CD4-positive, alpha-beta memory T cell (primary cell): Measurements from ENCODE around the gene BRWD1. TPM values are rescaled to one million over a fixed set of nuclear protein-coding genes. Genes with fewer than 3 reads are reported as not detected.

ENCODE experiments used
- CTCF ChIA-PET: fragments of 350-600 bp; sonication (Branson Sonifier 250); formaldehyde crosslinking; loops from one replicate; lab custom pipeline; 2021; ENCODE audit warnings: inconsistent platforms; ENCODE audit not compliant: partially characterized antibody; lab: Charles Lee
- POLR2A ChIA-PET: fragments of 350-600 bp; sonication (Branson Sonifier 250); formaldehyde crosslinking; loops from one replicate; lab custom pipeline; 2021; ENCODE audit not compliant: partially characterized antibody; lab: Charles Lee
- DNase-seq, 5 donors: peaks; one replicate each; pipeline versions ENCODE4 v3.0.0 to v3.0.0-alpha.2; 2020 to 2022; ENCODE audit warnings: mixed read lengths in 1 of 5
- H3K27ac ChIP-seq: one replicate; pipeline ENCODE4 v1.7.0; 2013; ENCODE audit warnings: low read depth, low read length
- H3K27me3 ChIP-seq: 2 replicates; pipeline ENCODE4 v1.7.0; 2013; ENCODE audit warnings: mild to moderate bottlenecking, low read length, moderate library complexity; ENCODE audit not compliant: insufficient read depth
- H3K36me3 ChIP-seq: 2 replicates; pipeline ENCODE4 v1.7.0; 2013; ENCODE audit warnings: mild to moderate bottlenecking, low read length, moderate library complexity; ENCODE audit not compliant: insufficient read depth
- H3K4me1 ChIP-seq: 2 replicates; pipeline ENCODE4 v1.7.0; 2013; ENCODE audit warnings: mild to moderate bottlenecking, low read length, moderate library complexity; ENCODE audit not compliant: insufficient read depth
- H3K4me3 ChIP-seq, 2 donors: one replicate each; pipeline ENCODE4 v1.7.0; 2013; ENCODE audit warnings: low read length in 2 of 2, mild to moderate bottlenecking in 1 of 2
- H3K9me3 ChIP-seq, 2 donors: one replicate each; pipeline ENCODE4 v1.7.0; 2013; ENCODE audit warnings: low read length in 2 of 2, control low read depth in 1 of 2; ENCODE audit not compliant: control insufficient read depth in 1 of 2
- H3K27ac Mint-ChIP-seq, 7 donors: one replicate each; pipeline ENCODE4 v1.8.0; 2020 to 2021; ENCODE audit warnings: mixed read lengths in 7 of 7, mild to moderate bottlenecking in 6 of 7, inconsistent platforms in 3 of 7, moderate library complexity in 3 of 7
- H3K27me3 Mint-ChIP-seq, 2 donors: one replicate each; pipeline ENCODE4 v1.8.0; 2020 to 2021; ENCODE audit warnings: mixed read lengths in 2 of 2
- H3K36me3 Mint-ChIP-seq, 2 donors: one replicate each; pipeline ENCODE4 v1.8.0; 2020 to 2021; ENCODE audit warnings: mixed read lengths in 2 of 2, inconsistent platforms in 1 of 2, mild to moderate bottlenecking in 1 of 2
- H3K4me1 Mint-ChIP-seq, 4 donors: one replicate each; pipeline ENCODE4 v1.8.0; 2020 to 2021; ENCODE audit warnings: mixed read lengths in 4 of 4, mild to moderate bottlenecking in 1 of 4
- H3K4me3 Mint-ChIP-seq, 8 donors: one replicate each; pipeline ENCODE4 v1.8.0; 2020 to 2021; ENCODE audit warnings: mixed read lengths in 8 of 8, mild to moderate bottlenecking in 7 of 8, moderate library complexity in 6 of 8, inconsistent platforms in 3 of 8
- H3K9me3 Mint-ChIP-seq, 8 donors: one replicate each; pipeline ENCODE4 v1.8.0; 2020 to 2021; ENCODE audit warnings: mixed read lengths in 8 of 8, mild to moderate bottlenecking in 5 of 8, inconsistent platforms in 3 of 8, moderate library complexity in 1 of 8
- intact Hi-C: fragments of 100-400 bp; cut with micrococcal nuclease; formaldehyde crosslinking; loops from one replicate; pipeline ENCODE4 v1.15.1; 2023
- polyA plus RNA-seq, 2 donors: library from polyadenylated mRNA; unstranded; fragments of 300-500 nt; fragmentation: Illumina TruSeq; gene quantifications; one replicate each; pipeline ENCODE4 v1.2.3, GENCODE V29; 2021
- total RNA-seq, 2 experiments: library from RNA; stranded (reverse); gene quantifications; one replicate each; pipeline ENCODE4 v1.2.3, GENCODE V29; 2021

Gene BRWD1
- total and polyA plus RNA-seq, 4 experiments from 2014 or later: 32.7 to 99.0 (median 66.1) TPM

GRCh38 chr21:39318091-39318959 is 4.9 kb upstream of the BRWD1 start:
- H3K27ac Mint-ChIP-seq: peak overlapping the region in 1 of 7 donors; percentile 37
- H3K4me3 Mint-ChIP-seq: no peak overlapping the region
- peaks cover 0 to 2% (median 0%) of the 10 kb centered on the region in 8 donors for H3K9me3 Mint-ChIP-seq
- Histone ChIP-seq H3K27me3 (no peaks in the 10 kb centered on the region), H3K4me3 (no peak overlapping the region), H3K36me3 (no peaks in the 10 kb centered on the region), H3K9me3 (no peaks in the 10 kb centered on the region), H3K27ac (no peak overlapping the region), H3K4me1 (peaks cover 18% of the 10 kb centered on the region)
- intact Hi-C loops: loop anchor here (10.0 kb wide), 1 partner anchor 1954 kb away; the partner anchor contains the start of gene DYRK1A
- DNase-seq: no peak
- no peaks in the 10 kb centered on the region for H3K27me3 Mint-ChIP-seq
- POLR2A ChIA-PET: interaction anchor here (1.0 to 8.6 kb wide), 2 partner anchors 18 to 29 kb away, joined by 3 to 197 read pairs; partner anchors contain the start of gene HMGN1
- peaks cover 16 to 24% (median 18%) of the 10 kb centered on the region in 4 donors for H3K4me1 Mint-ChIP-seq
- peaks cover 0 to 7% of the 10 kb centered on the region in 2 donors for H3K36me3 Mint-ChIP-seq
- CTCF ChIA-PET: interaction anchor here (0.9 to 1.1 kb wide), 2 partner anchors 70 to 124 kb away, joined by 3 to 4 read pairs; no protein-coding TSS in a partner anchor

GRCh38 chr21:39317134-39318090 is 4.0 kb upstream of the BRWD1 start:
- H3K4me3 Mint-ChIP-seq: no peak overlapping the region
- H3K4me1 Mint-ChIP-seq: peaks cover 16 to 25% (median 18%) of the 10 kb centered on the region in 4 donors
- H3K9me3 ChIP-seq: no peaks in the 10 kb centered on the region
- no peak overlapping the region for H3K27ac ChIP-seq
- intact Hi-C loops: loop anchor here (10.0 kb wide), 1 partner anchor 1953 kb away; the partner anchor contains the start of gene DYRK1A
- no peaks in the 10 kb centered on the region for H3K27me3 ChIP-seq
- no peak overlapping the region for H3K4me3 ChIP-seq
- H3K36me3 Mint-ChIP-seq: peaks cover 0 to 7% of the 10 kb centered on the region in 2 donors
- CTCF ChIA-PET: interaction anchor here (0.9 to 1.1 kb wide), 2 partner anchors 70 to 125 kb away, joined by 3 to 4 read pairs; no protein-coding TSS in a partner anchor
- H3K4me1 ChIP-seq: peaks cover 18% of the 10 kb centered on the region
- H3K9me3 Mint-ChIP-seq: peaks cover 0 to 2% (median 0%) of the 10 kb centered on the region in 8 donors
- POLR2A ChIA-PET: interaction anchor here (1.0 to 8.6 kb wide), 2 partner anchors 18 to 30 kb away, joined by 3 to 197 read pairs; partner anchors contain the start of gene HMGN1
- H3K36me3 ChIP-seq: no peaks in the 10 kb centered on the region
- H3K27me3 Mint-ChIP-seq: no peaks in the 10 kb centered on the region
- no peak for DNase-seq
- peak overlapping the region in 2 of 7 donors; percentile 57 to 84 for H3K27ac Mint-ChIP-seq

- Mint-ChIP-seq H3K36me3 (peaks cover 0 to 14% of the 10 kb centered on the region in 2 donors), H3K27ac (peak overlapping the region in 4 of 7 donors; percentile 20 to 89 (median 70)), H3K4me1 (peaks cover 22 to 32% (median 24%) of the 10 kb centered on the region in 4 donors), H3K27me3 (peaks cover 0 to 2% of the 10 kb centered on the region in 2 donors), H3K4me3 (no peak overlapping the region), H3K9me3 (peaks cover 0 to 2% (median 0%) of the 10 kb centered on the region in 8 donors)
- Histone ChIP-seq H3K27me3 (no peaks in the 10 kb centered on the region), H3K4me1 (peaks cover 23% of the 10 kb centered on the region), H3K27ac (no peak overlapping the region), H3K9me3 (no peaks in the 10 kb centered on the region), H3K36me3 (no peaks in the 10 kb centered on the region), H3K4me3 (no peak overlapping the region)
- ChIA-PET POLR2A (interaction anchor here (8.6 kb wide), 1 partner anchor 30 kb away, joined by 197 read pairs; the partner anchor contains the start of gene HMGN1), CTCF (no interaction called here)
- DNase-seq: no peak
- intact Hi-C loops: loop anchor here (10.0 kb wide), 1 partner anchor 1952 kb away; the partner anchor contains the start of gene DYRK1A
Observed at GRCh38 chr21:39316729-39317128, 3.3 kb upstream of the BRWD1 start.

- intact Hi-C loops: loop anchor here (10.0 kb wide), 1 partner anchor 1951 kb away; the partner anchor contains the start of gene DYRK1A
- Mint-ChIP-seq H3K4me1 (peaks cover 26 to 41% (median 31%) of the 10 kb centered on the region in 4 donors), H3K36me3 (peaks cover 0 to 19% of the 10 kb centered on the region in 2 donors), H3K9me3 (peaks cover 0 to 2% (median 0%) of the 10 kb centered on the region in 8 donors), H3K27ac (peak overlapping the region; percentile 23 to 89 (median 81)), H3K4me3 (peak overlapping the region; percentile 2 to 65 (median 18)), H3K27me3 (peaks cover 0 to 2% of the 10 kb centered on the region in 2 donors)
- peaks cover 30% of the 10 kb centered on the region for H3K4me1 ChIP-seq
- no peaks in the 10 kb centered on the region for H3K9me3 ChIP-seq
- ChIA-PET POLR2A (interaction anchor here (1.7 to 8.6 kb wide), 3 partner anchors 18 to 72 kb away, joined by 5 to 197 read pairs (median 29); partner anchors contain the start of gene HMGN1), CTCF (interaction anchor here (0.7 to 3.0 kb wide), 3 partner anchors 15 to 72 kb away, joined by 3 to 10 read pairs (median 5); partner anchors contain the start of gene HMGN1)
- DNase-seq: peak; percentile 16 to 60 (median 41)
- H3K27ac ChIP-seq: peak overlapping the region; percentile 5
- H3K36me3 ChIP-seq: no peaks in the 10 kb centered on the region
- no peaks in the 10 kb centered on the region for H3K27me3 ChIP-seq
- no peak overlapping the region for H3K4me3 ChIP-seq
Observed at GRCh38 chr21:39315603-39316445, 2.4 kb upstream of the BRWD1 start.

- Mint-ChIP-seq H3K9me3 (peaks cover 0 to 2% (median 0%) of the 10 kb centered on the region in 8 donors), H3K27me3 (peaks cover 0 to 2% of the 10 kb centered on the region in 2 donors), H3K4me3 (peak overlapping the region; percentile 85 to 95 (median 92)), H3K4me1 (peaks cover 32 to 50% (median 36%) of the 10 kb centered on the region in 4 donors), H3K27ac (peak overlapping the region; percentile 81 to 96 (median 92)), H3K36me3 (peaks cover 3 to 28% of the 10 kb centered on the region in 2 donors)
- H3K36me3 ChIP-seq: no peaks in the 10 kb centered on the region
- CTCF ChIA-PET: interaction anchor here (1.0 to 3.0 kb wide), 5 partner anchors 14 to 130 kb away, joined by 3 to 10 read pairs (median 7); partner anchors contain the start of genes HMGN1 and PSMG1
- POLR2A ChIA-PET: interaction anchor here (0.6 to 8.6 kb wide), 11 partner anchors 9 to 137 kb away, joined by 3 to 197 read pairs (median 5); partner anchors contain the start of genes HMGN1 and PSMG1
- H3K9me3 ChIP-seq: no peaks in the 10 kb centered on the region
- H3K4me3 ChIP-seq: peak overlapping the region; percentile 33 to 85
- peak in 4 of 5 donors; percentile 52 to 62 (median 55) for DNase-seq
- intact Hi-C loops: loop anchor here (10.0 kb wide), 1 partner anchor 1950 kb away; the partner anchor contains the start of gene DYRK1A
- H3K4me1 ChIP-seq: peaks cover 35% of the 10 kb centered on the region
- no peaks in the 10 kb centered on the region for H3K27me3 ChIP-seq
- H3K27ac ChIP-seq: peak overlapping the region; percentile 74
Observed at GRCh38 chr21:39314143-39315027, 953 bp upstream of the BRWD1 start.
